ENCODE data around the gene GUCD1.
"Not testable (repeated sequence)": the region's sequence is repeated elsewhere in the genome, so short reads cannot be mapped to it uniquely, and the experiment has no call there.

GUCD1 gene

DNA sequence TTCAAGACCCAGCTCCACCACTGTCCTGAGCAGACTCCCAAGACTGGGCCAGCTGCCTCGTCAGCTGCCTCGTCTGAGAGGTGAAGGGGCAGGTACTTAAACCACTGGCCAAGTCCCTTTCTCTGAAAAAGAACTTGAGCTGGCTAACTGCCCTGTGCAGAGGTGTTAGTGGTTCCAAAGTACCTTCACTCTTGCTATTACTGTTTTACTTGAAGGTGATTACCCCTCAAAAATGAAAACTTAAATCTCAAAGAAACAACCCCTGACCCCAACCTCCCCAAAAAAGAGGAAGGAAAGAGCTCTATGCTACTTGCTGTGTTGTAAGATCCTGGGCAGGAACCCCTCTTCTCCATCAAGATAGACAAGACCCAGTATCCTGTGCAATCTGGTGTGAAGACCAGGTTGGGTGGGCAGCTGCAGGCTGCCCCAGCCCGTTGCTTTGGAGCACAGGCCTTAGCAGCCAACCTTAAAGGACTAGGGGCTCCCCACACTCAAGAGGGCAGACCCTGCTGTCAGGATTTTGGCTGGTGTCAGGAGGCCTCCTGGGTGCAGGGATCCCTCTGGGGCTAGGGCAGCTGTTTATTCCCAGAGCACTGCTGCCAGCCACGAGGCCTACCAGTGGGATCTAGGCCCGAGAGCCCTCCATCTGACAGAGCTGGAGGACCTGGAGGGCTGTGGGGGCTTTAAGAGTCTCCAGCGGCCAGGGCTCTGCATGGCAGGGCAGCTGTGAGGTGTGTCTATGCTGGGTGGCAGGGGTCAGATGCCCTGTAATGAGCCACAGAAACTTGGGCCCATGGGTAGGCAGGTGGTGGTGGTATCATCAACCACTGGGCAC, 13.0 kb downstream of the GUCD1 start:
- TF ChIP-seq CTCF (IDR thresholded peaks at IDR 0.05; ENCODE audit: control extremely low read depth, extremely low read depth, low read depth, missing control alignments): no peak
- CTCF ChIA-PET: interaction anchor here (0.6 to 1.5 kb wide), 4 partner anchors 15 to 508 kb away, joined by 3 read pairs; no protein-coding TSS in a partner anchor
- POLR2A ChIA-PET: interaction anchor here (0.7 to 1.5 kb wide), 2 partner anchors 13 to 1821 kb away, joined by 4 to 5 read pairs; partner anchors contain the start of gene GUCD1
- no peak for DNase-seq (ENCODE audit: extremely low spot score)

GRCh38 chr22:24540470-24540869, 14.5 kb downstream of the GUCD1 start:
- POLR2A ChIA-PET: no interaction called here
- CTCF ChIA-PET: interaction anchor here (1.5 kb wide), 1 partner anchor 14 kb away, joined by 3 read pairs; no protein-coding TSS in a partner anchor

DNA sequence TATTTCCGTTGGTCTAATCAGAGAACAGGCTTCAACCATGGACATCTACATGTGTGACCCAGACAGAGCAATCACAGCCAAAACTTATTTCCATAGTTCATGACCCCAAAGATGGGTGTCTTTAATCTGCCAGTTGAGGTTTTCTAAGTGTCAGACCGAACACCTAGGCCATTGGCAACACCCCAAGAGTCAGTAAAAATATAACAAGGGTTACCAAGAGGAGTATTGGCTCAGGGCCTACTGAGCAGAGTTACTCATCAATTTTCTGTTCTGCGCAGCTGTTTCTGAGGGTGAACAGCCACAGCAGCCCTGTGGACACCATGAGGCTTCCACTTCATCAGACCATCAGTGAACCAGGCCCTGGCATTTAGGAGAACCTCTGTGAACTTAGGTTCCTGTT, 18.8 kb downstream of the GUCD1 start:
- CTCF ChIA-PET: interaction anchor here (0.9 kb wide), 1 partner anchor 10 kb away, joined by 3 read pairs; no protein-coding TSS in a partner anchor

More at GRCh38 chr22:24540470-24540869, 14.5 kb downstream of the GUCD1 start:
- no peak for TF ChIP-seq CTCF (IDR thresholded peaks at IDR 0.05; ENCODE audit: control extremely low read depth, extremely low read depth, low read depth, missing control alignments)
- DNase-seq (ENCODE audit: extremely low spot score): no peak

DNA sequence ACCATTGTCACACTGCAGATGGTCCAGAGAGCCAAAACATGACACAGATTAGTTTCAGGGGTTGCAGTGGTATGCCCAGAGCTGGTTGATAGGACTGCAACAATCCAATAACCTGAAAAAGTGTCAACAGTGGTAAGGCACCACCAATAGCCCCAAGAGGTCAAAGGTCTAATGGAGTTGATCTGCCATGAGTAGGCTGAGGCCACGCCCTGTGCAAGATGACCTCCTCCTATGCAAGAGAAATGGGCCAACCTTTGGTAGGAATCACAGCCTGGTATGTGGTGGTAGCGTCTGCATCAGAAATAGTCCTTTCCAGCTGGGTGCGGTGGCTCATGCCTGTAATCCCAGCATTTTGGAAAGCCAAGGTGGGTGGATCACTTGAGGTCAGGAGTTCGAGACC, 19.6 kb downstream of the GUCD1 start:
- no peak for TF ChIP-seq CTCF (IDR thresholded peaks at IDR 0.05; ENCODE audit: control extremely low read depth, extremely low read depth, low read depth, missing control alignments)
- POLR2A ChIA-PET: interaction anchor here (1.0 kb wide), 1 partner anchor 9 kb away, joined by 4 read pairs; no protein-coding TSS in a partner anchor
- CTCF ChIA-PET: interaction anchor here (2.3 kb wide), 1 partner anchor 10 kb away, joined by 9 read pairs; no protein-coding TSS in a partner anchor
- DNase-seq (ENCODE audit: extremely low spot score): no peak

More for the DNA sequence above, 18.8 kb downstream of the GUCD1 start:
- DNase-seq (ENCODE audit: extremely low spot score): no peak
- no peak for TF ChIP-seq CTCF (IDR thresholded peaks at IDR 0.05; ENCODE audit: control extremely low read depth, extremely low read depth, low read depth, missing control alignments)
- POLR2A ChIA-PET: interaction anchor here (1.0 kb wide), 1 partner anchor 9 kb away, joined by 4 read pairs; no protein-coding TSS in a partner anchor

GRCh38 chr22:24532075-24532474, 22.9 kb downstream of the GUCD1 start:
- no peak for DNase-seq (ENCODE audit: extremely low spot score)
- ChIA-PET POLR2A (no interaction called here), CTCF (no interaction called here)
- TF ChIP-seq CTCF (IDR thresholded peaks at IDR 0.05; ENCODE audit: control extremely low read depth, extremely low read depth, low read depth, missing control alignments): no peak

GRCh38 chr22:24530968-24531367, 24.0 kb downstream of the GUCD1 start:
- CTCF ChIA-PET: interaction anchor here (1.0 to 2.1 kb wide), 6 partner anchors 9 to 375 kb away, joined by 3 to 6 read pairs (median 4); no protein-coding TSS in a partner anchor
- DNase-seq (ENCODE audit: extremely low spot score); POLR2A ChIA-PET: not testable (repeated sequence)

DNA sequence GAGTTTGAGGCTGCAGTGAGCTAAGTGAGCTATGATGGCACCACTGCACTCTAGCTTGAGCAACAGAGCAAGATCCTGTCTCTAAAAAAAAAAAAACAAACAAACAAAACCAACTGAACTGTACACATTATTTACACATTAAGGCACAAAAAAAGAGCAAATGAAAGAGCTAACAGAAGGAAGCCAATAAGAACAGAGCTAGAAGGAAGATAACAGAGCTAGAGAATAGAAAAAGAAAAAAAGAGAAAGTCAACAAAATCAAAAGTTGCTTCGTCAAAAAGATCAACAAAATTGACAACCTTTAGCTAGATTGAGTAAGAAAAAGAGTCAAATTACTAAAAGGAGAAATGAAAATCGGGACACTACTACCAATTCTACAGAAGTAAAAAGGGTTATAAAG, 25.0 kb downstream of the GUCD1 start:
- ChIA-PET CTCF (interaction anchor here (0.6 to 2.1 kb wide), 9 partner anchors 9 to 374 kb away, joined by 3 to 6 read pairs (median 4); no protein-coding TSS in a partner anchor), POLR2A (interaction anchor here (1.0 kb wide), 1 partner anchor 10 kb away, joined by 6 read pairs; no protein-coding TSS in a partner anchor)
- TF ChIP-seq CTCF (IDR thresholded peaks at IDR 0.05; ENCODE audit: control extremely low read depth, extremely low read depth, low read depth, missing control alignments): no peak
- no peak for DNase-seq (ENCODE audit: extremely low spot score)

Data from GM10248 (cell line).